Lung microvascular endothelial cell (primary cell): Measurements from ENCODE around the gene TMEM167A. TPM values are rescaled to one million over a fixed set of nuclear protein-coding genes. Genes with fewer than 3 reads are reported as not detected.

ENCODE experiments used
- DNase-seq, 2 donors: peaks; one replicate each; pipeline versions ENCODE4 v3.0.0 to v3.0.0-alpha.2; 2010; ENCODE audit warnings: low read depth in 2 of 2
- total RNA-seq: library from RNA; depleted of rRNA; stranded (reverse); fragments of >200 nt; gene quantifications from 2 replicates; pipeline ENCODE4 v1.2.1, GENCODE V29; 2014

Gene TMEM167A
- 36.6 and 43.3 TPM in 2 replicates for total RNA-seq

GRCh38 chr5:83076742-83077661 is at the start of gene TMEM167A, which contains the start of gene XRCC4:
TMEM167A (minus strand) TSS chr5:83077394; CDS start chr5:83077323, 71 bp downstream.
XRCC4 (plus strand) TSS chr5:83077547; CDS start chr5:83104920, 27,373 bp downstream.
- DNase-seq = peak; percentile 98 to 99

GRCh38 chr5:83126501-83126900 is 49.3 kb upstream of the TMEM167A start:
- no peak for DNase-seq

- DNase-seq = no peak
These were observed 48.4 kb upstream of the TMEM167A start for GRCh38 chr5:83125560-83125959.

- DNase-seq = no peak
These were observed 47.4 kb upstream of the TMEM167A start for GRCh38 chr5:83124593-83124992.

- DNase-seq = no peak
These were observed 41.8 kb upstream of the TMEM167A start for GRCh38 chr5:83118976-83119375.

GRCh38 chr5:83118471-83118870 is 41.3 kb upstream of the TMEM167A start:
- DNase-seq = no peak

- no peak for DNase-seq
These were observed 38.6 kb upstream of the TMEM167A start for GRCh38 chr5:83115816-83116215.

GRCh38 chr5:83109380-83109779 is 32.2 kb upstream of the TMEM167A start:
- DNase-seq = no peak

- no peak for DNase-seq
These were observed 30.7 kb upstream of the TMEM167A start for GRCh38 chr5:83107692-83108420.

GRCh38 chr5:83104021-83104420 is 26.8 kb upstream of the TMEM167A start:
- no peak for DNase-seq

GRCh38 chr5:83102364-83102980 is 25.3 kb upstream of the TMEM167A start:
- no peak for DNase-seq

GRCh38 chr5:83101514-83101913 is 24.3 kb upstream of the TMEM167A start:
- no peak for DNase-seq

- no peak for DNase-seq
These were observed 22.3 kb upstream of the TMEM167A start for GRCh38 chr5:83099445-83099844.

GRCh38 chr5:83099001-83099400 is 21.8 kb upstream of the TMEM167A start:
- no peak for DNase-seq

GRCh38 chr5:83097689-83098231 is 20.6 kb upstream of the TMEM167A start:
- DNase-seq = peak in 1 of 2 donors; percentile 64

GRCh38 chr5:83096660-83097339 is 19.6 kb upstream of the TMEM167A start:
- DNase-seq = peak in 1 of 2 donors; percentile 17

GRCh38 chr5:83095957-83096539 is 18.9 kb upstream of the TMEM167A start:
- peak; percentile 3 to 82 for DNase-seq

- DNase-seq = no peak
These were observed 18.2 kb upstream of the TMEM167A start for GRCh38 chr5:83095163-83095956.

GRCh38 chr5:83093692-83094091 is 16.5 kb upstream of the TMEM167A start:
- DNase-seq = no peak

- DNase-seq = no peak
These were observed 15.4 kb upstream of the TMEM167A start for GRCh38 chr5:83092619-83093018.
